K562 (cell line): ENCODE results near the gene TBC1D16. TPM values are rescaled to one million over a fixed set of nuclear protein-coding genes. Genes with fewer than 3 reads are reported as not detected.

Source experiments
- ATAC-seq: fragments of 200-7000 bp; cut with Tn5 transposase; 3 replicates; pipeline ENCODE4 v1.9.1; 2020; ENCODE audit warnings: moderate library complexity
- BruUV-seq: library from RNA; stranded (reverse); fragments of 400-500 nt; replicated peaks from 2 replicates; lab custom pipeline; 2021; lab: Mats Ljungman, UMichigan
- CTCF ChIA-PET: fragments of 300-600 bp; formaldehyde crosslinking; extraction: SDS; loops from one replicate; lab custom pipeline; 2021; ENCODE audit warnings: low intra/inter-chr PET ratio; lab: Yijun Ruan, JAX
- POLR2A ChIA-PET: fragments of 300-600, 350-650 bp; sonication (Branson Sonifier 250); formaldehyde crosslinking; extraction: SDS; loops from one replicate; lab custom pipeline; 2021; ENCODE audit warnings: antibody characterized with exemption, inconsistent platforms; lab: Yijun Ruan, JAX
- DNase-seq, 4 experiments: peaks; one replicate each; pipeline versions ENCODE4 v3.0.0 to v3.0.0-alpha.2; 2011 to 2018; ENCODE audit warnings: low spot score in 3 of 4, mixed read lengths in 3 of 4; ENCODE audit errors: extremely low read depth in 1 of 4
- FAIRE-seq: peaks from 2 replicates; lab custom pipeline; 2011; peaks lifted over from hg19 to GRCh38; lab: Jason Lieb, UNC
- H2AFZ ChIP-seq: 2 replicates; pipeline ENCODE4 v1.6.0; 2011; ENCODE audit warnings: low read depth, low read length, control low read depth, inconsistent platforms
- H3K27ac ChIP-seq: fragments of 200-600 bp; 3 replicates; pipeline ENCODE4 v1.8.0; 2011; ENCODE audit warnings: low read depth, mild to moderate bottlenecking, control low read depth, inconsistent platforms, low read length, moderate library complexity, mixed read lengths; ENCODE audit errors: extremely low read depth
- H3K27me3 ChIP-seq, 2 experiments: fragments of 300-600 bp in 1 of 2; 2 replicates in 1 of 2; 3 replicates in 1 of 2; pipeline versions ENCODE4 v1.6.0 to v1.8.0; 2011; ENCODE audit warnings: inconsistent platforms in 2 of 2, low read length in 2 of 2, mild to moderate bottlenecking in 1 of 2, mixed read lengths in 1 of 2, moderate library complexity in 1 of 2; ENCODE audit not compliant: control insufficient read depth in 2 of 2, insufficient read depth in 2 of 2
- H3K36me3 ChIP-seq: fragments of 300-600 bp; 3 replicates; pipeline ENCODE4 v1.8.0; 2011; ENCODE audit warnings: mild to moderate bottlenecking, low read length, inconsistent platforms; ENCODE audit not compliant: control insufficient read depth, insufficient read depth
- H3K4me1 ChIP-seq, 2 experiments: fragments of 200-600 bp in 1 of 2; replicated peaks in 1 of 2; 2 replicates in 1 of 2; 3 replicates in 1 of 2; pipeline versions ENCODE4 v1.5.1 to v1.8.0; 2011; ENCODE audit warnings: inconsistent platforms in 2 of 2, low read length in 2 of 2, mild to moderate bottlenecking in 1 of 2, mixed read lengths in 1 of 2, moderate library complexity in 1 of 2; ENCODE audit not compliant: control insufficient read depth in 2 of 2, insufficient read depth in 2 of 2
- H3K4me2 ChIP-seq: 2 replicates; pipeline ENCODE4 v1.6.1; 2011; ENCODE audit warnings: low read length, control low read depth, inconsistent platforms, mixed read lengths; ENCODE audit not compliant: insufficient read depth
- H3K4me3 ChIP-seq: fragments of 200-600 bp; sonication (generic), shearing (Covaris generic); 2 replicates; pipeline ENCODE4 v1.5.1; 2016; ENCODE audit warnings: control low read depth, inconsistent platforms
- H3K79me2 ChIP-seq: fragments of 200-600 bp; 3 replicates; pipeline ENCODE4 v1.8.0; 2011; ENCODE audit warnings: low read length, inconsistent platforms; ENCODE audit not compliant: control insufficient read depth, insufficient read depth
- H3K9ac ChIP-seq, 2 experiments: 2 replicates each; pipeline versions ENCODE4 v1.6.0 to v1.6.1; 2011; ENCODE audit warnings: low read depth in 2 of 2, low read length in 2 of 2, control low read depth in 1 of 2, inconsistent platforms in 1 of 2, mild to moderate bottlenecking in 1 of 2, mixed read lengths in 1 of 2; ENCODE audit not compliant: insufficient read depth in 1 of 2
- H3K9me1 ChIP-seq: one replicate; pipeline ENCODE4 v1.6.0; 2011; ENCODE audit warnings: inconsistent platforms, mild to moderate bottlenecking, low read length, moderate library complexity; ENCODE audit not compliant: control insufficient read depth, insufficient read depth
- H3K9me3 ChIP-seq: replicated peaks from 2 replicates; pipeline ENCODE4 v1.5.1; 2011; ENCODE audit warnings: low read depth, low read length, inconsistent platforms; ENCODE audit not compliant: control insufficient read depth, insufficient read depth
- H4K20me1 ChIP-seq: replicated peaks from 2 replicates; pipeline ENCODE4 v1.6.1; 2011; ENCODE audit warnings: low read length, inconsistent platforms, mixed read lengths; ENCODE audit not compliant: control insufficient read depth, insufficient read depth
- EGR1 ChIP-seq: fragments of 450-650 bp; conservative IDR thresholded peaks from 2 replicates; pipeline ENCODE4 v1.6.1; 2017; ENCODE audit warnings: mild to moderate bottlenecking
- GTF2A2 ChIP-seq: IDR thresholded peaks from 2 replicates; pipeline ENCODE4 v1.6.1; 2016; ENCODE audit warnings: mild to moderate bottlenecking, missing genetic modification characterization, missing compliant biosample characterization
- GTF2E2 ChIP-seq: fragments of 200-800 bp; sonication (Bioruptor generic); IDR thresholded peaks from 2 replicates; pipeline ENCODE4 v1.6.1; 2016; ENCODE audit warnings: missing genetic modification characterization, missing compliant biosample characterization
- KLF6 ChIP-seq: fragments of 250-450 bp; sonication (Bioruptor Pico); IDR thresholded peaks from 2 replicates; pipeline ENCODE4 v1.4.0; 2020; ENCODE audit warnings: mild to moderate bottlenecking, moderate library complexity, borderline replicate concordance
- MCM5 ChIP-seq: fragments of 450-650 bp; IDR thresholded peaks from 2 replicates; pipeline ENCODE4 v1.6.1; 2016; ENCODE audit warnings: low read depth
- NCOA1 ChIP-seq: fragments of 450-650 bp; IDR thresholded peaks from 2 replicates; pipeline ENCODE4 v1.6.1; 2016; ENCODE audit warnings: low read depth
- WGBS: fragments of 100-300 bp; shearing (Covaris generic); methylation state at CpG from one replicate; pipeline ENCODE4 v1.1.6; 2016; ENCODE audit warnings: low coverage, mixed read lengths; ENCODE audit not compliant: insufficient coverage; ENCODE audit errors: missing lambda C conversion rate; 5-methylcytosine and 5-hydroxymethylcytosine counted together
- in situ Hi-C: fragments of 300-500 bp; cut with MboI; formaldehyde crosslinking; loops from 4 replicates; pipeline ENCODE4 v1.15.0; 2018; ENCODE audit warnings: inconsistent platforms, mixed read lengths
- intact Hi-C: fragments of 100-400 bp; cut with micrococcal nuclease; formaldehyde crosslinking; loops from 2 replicates; pipeline ENCODE4 v1.14.2; 2022
- polyA plus RNA-seq, 8 experiments: library from polyadenylated mRNA; depleted of rRNA in 4 of 8; stranded (reverse) in 5 of 8; unstranded in 3 of 8; fragments of >200 nt; fragmentation: Nextera tagmentation in 2 of 8; fragmentation: Illumina TruSeq in 1 of 8; extraction: Ambion mirVana in 2 of 8; extraction: Trizol in 1 of 8; gene quantifications; 2 replicates each; pipeline versions ENCODE4 v1.2.1 to v1.2.3, GENCODE V29; 2011 to 2014; ENCODE audit warnings: inconsistent platforms in 1 of 8, missing spikeins in 1 of 8
- total RNA-seq, 7 experiments: library from RNA; depleted of rRNA in 6 of 7; stranded (reverse); fragments of >200 nt in 6 of 7; fragmentation: Illumina TruSeq in 2 of 7; extraction: Trizol in 2 of 7; gene quantifications; 2 replicates each; pipeline versions ENCODE4 v1.2.1 to v1.2.3, GENCODE V29; 2011 to 2021; ENCODE audit warnings: low replicate concordance in 1 of 7
- TF ChIP-seq, protein P1 (sequence below): fragments of 450-650 bp; IDR thresholded peaks from 2 replicates; pipeline ENCODE4 v1.6.1; 2017; ENCODE audit warnings: mild to moderate bottlenecking, moderate library complexity
- TF ChIP-seq, protein P2 (sequence below): fragments of 450-650 bp; formaldehyde crosslinking; conservative IDR thresholded peaks from 2 replicates; pipeline ENCODE4 v1.4.0; 2022; ENCODE audit warnings: mild to moderate bottlenecking, missing genetic modification characterization
- TF ChIP-seq, protein P3 (sequence below), 2 experiments: IDR thresholded peaks; 2 replicates each; pipeline ENCODE4 v1.6.1; 2011; ENCODE audit warnings: borderline replicate concordance in 1 of 2, control low read depth in 1 of 2, low read depth in 1 of 2, low read length in 1 of 2, mild to moderate bottlenecking in 1 of 2, mixed read lengths in 1 of 2, moderate library complexity in 1 of 2; ENCODE audit not compliant: insufficient read depth in 1 of 2, insufficient read length in 1 of 2, poor library complexity in 1 of 2, severe bottlenecking in 1 of 2; ENCODE audit errors: extremely low read depth in 1 of 2
- TF ChIP-seq, protein P4 (sequence below): fragments of 450-650 bp; IDR thresholded peaks from 2 replicates; pipeline ENCODE4 v1.6.1; 2014; ENCODE audit warnings: low read depth, mild to moderate bottlenecking, moderate library complexity, borderline replicate concordance
- TF ChIP-seq, protein P5 (sequence below): sonication (generic); formaldehyde crosslinking; IDR thresholded peaks from 2 replicates; pipeline ENCODE4 v1.9.0; 2022; ENCODE audit warnings: mild to moderate bottlenecking, missing genetic modification reagents
- TF ChIP-seq, protein P6 (sequence below): sonication (generic); formaldehyde crosslinking; IDR thresholded peaks from 2 replicates; pipeline ENCODE4 v1.5.0; 2020; ENCODE audit warnings: missing genetic modification reagents

Gene TBC1D16
- total and polyA plus RNA-seq, 9 of the 15 experiments (the other 6 are each of a cell fraction or from before 2014, with no cell fraction given) = 0.01 to 0.20 (median 0.03) TPM; not detected in 1

DNA sequence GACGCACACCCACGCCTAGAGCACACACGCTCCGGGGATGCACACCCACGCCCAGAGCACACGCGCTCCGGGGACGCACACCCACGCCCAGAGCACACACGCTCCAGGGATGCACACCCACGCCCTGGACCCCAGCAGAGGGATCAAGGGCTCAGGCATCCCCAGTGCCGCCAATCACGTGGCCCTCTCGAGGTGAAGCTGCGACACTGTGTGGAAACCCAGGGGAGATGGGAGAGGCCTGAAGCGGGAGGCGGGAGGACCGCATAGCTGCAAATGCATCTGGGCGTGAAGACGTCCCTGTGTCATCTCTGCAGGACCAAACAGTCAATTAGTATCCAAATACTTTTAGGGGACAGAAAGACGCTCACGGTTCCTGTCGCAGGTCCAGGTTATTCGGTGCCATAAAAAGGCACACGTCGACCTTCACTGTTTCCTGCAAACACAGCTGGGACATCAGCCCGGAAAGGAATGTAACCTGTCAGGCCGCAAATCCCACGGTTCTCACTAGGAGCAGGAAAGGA is 56.4 kb downstream of the TBC1D16 start:
- in situ Hi-C loops = no loop called here
- CTCF ChIA-PET = interaction anchor here (0.6 kb wide), 1 partner anchor 711 kb away, joined by 3 read pairs; no protein-coding TSS in a partner anchor
- POLR2A ChIA-PET = interaction anchor here (1.2 kb wide), 1 partner anchor 78 kb away, joined by 4 read pairs; no protein-coding TSS in a partner anchor
- TF ChIP-seq, protein P1, sequence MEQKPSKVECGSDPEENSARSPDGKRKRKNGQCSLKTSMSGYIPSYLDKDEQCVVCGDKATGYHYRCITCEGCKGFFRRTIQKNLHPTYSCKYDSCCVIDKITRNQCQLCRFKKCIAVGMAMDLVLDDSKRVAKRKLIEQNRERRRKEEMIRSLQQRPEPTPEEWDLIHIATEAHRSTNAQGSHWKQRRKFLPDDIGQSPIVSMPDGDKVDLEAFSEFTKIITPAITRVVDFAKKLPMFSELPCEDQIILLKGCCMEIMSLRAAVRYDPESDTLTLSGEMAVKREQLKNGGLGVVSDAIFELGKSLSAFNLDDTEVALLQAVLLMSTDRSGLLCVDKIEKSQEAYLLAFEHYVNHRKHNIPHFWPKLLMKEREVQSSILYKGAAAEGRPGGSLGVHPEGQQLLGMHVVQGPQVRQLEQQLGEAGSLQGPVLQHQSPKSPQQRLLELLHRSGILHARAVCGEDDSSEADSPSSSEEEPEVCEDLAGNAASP = no peak
- TF ChIP-seq, protein P2, sequence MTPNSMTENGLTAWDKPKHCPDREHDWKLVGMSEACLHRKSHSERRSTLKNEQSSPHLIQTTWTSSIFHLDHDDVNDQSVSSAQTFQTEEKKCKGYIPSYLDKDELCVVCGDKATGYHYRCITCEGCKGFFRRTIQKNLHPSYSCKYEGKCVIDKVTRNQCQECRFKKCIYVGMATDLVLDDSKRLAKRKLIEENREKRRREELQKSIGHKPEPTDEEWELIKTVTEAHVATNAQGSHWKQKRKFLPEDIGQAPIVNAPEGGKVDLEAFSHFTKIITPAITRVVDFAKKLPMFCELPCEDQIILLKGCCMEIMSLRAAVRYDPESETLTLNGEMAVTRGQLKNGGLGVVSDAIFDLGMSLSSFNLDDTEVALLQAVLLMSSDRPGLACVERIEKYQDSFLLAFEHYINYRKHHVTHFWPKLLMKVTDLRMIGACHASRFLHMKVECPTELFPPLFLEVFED = no peak
- TF ChIP-seq EGR1 (peak; percentile 56; the same call in 1 of the 2 replicates), GTF2E2 (tag) (no peak), NCOA1 (no peak), KLF6 (no peak), MCM5 (no peak), GTF2A2 (tag) (no peak)
- TF ChIP-seq, protein P3, sequence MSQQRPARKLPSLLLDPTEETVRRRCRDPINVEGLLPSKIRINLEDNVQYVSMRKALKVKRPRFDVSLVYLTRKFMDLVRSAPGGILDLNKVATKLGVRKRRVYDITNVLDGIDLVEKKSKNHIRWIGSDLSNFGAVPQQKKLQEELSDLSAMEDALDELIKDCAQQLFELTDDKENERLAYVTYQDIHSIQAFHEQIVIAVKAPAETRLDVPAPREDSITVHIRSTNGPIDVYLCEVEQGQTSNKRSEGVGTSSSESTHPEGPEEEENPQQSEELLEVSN (IDR thresholded peaks at IDR 0.05; ENCODE audit: borderline replicate concordance in 1 of 2, extremely low read depth in 1 of 2, insufficient read depth in 1 of 2, insufficient read length in 1 of 2, low read depth in 1 of 2, low read length in 1 of 2, poor library complexity in 1 of 2, severe bottlenecking in 1 of 2) = peak in 1 of 2 experiments; percentile 26
- TF ChIP-seq, protein P4, sequence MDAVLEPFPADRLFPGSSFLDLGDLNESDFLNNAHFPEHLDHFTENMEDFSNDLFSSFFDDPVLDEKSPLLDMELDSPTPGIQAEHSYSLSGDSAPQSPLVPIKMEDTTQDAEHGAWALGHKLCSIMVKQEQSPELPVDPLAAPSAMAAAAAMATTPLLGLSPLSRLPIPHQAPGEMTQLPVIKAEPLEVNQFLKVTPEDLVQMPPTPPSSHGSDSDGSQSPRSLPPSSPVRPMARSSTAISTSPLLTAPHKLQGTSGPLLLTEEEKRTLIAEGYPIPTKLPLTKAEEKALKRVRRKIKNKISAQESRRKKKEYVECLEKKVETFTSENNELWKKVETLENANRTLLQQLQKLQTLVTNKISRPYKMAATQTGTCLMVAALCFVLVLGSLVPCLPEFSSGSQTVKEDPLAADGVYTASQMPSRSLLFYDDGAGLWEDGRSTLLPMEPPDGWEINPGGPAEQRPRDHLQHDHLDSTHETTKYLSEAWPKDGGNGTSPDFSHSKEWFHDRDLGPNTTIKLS = no peak
- TF ChIP-seq, protein P5, sequence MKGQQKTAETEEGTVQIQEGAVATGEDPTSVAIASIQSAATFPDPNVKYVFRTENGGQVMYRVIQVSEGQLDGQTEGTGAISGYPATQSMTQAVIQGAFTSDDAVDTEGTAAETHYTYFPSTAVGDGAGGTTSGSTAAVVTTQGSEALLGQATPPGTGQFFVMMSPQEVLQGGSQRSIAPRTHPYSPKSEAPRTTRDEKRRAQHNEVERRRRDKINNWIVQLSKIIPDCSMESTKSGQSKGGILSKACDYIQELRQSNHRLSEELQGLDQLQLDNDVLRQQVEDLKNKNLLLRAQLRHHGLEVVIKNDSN (CRISPR knock-in tag) = peak; percentile 67
- TF ChIP-seq, protein P6, sequence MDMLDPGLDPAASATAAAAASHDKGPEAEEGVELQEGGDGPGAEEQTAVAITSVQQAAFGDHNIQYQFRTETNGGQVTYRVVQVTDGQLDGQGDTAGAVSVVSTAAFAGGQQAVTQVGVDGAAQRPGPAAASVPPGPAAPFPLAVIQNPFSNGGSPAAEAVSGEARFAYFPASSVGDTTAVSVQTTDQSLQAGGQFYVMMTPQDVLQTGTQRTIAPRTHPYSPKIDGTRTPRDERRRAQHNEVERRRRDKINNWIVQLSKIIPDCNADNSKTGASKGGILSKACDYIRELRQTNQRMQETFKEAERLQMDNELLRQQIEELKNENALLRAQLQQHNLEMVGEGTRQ (CRISPR knock-in tag) = 0 out of 2 replicates have a peak, but pooled peaks have one; percentile 17

More for the DNA sequence above, 56.4 kb downstream of the TBC1D16 start:
- no peak overlapping the region for H3K9ac ChIP-seq
- ATAC-seq = no peak
- H3K4me2 ChIP-seq = no peak overlapping the region
- no peaks in the 10 kb centered on the region for H3K36me3 ChIP-seq
- H3K9me1 ChIP-seq = no peaks in the 10 kb centered on the region
- WGBS = under 1% methylated on average over 21 of the region's 30 CpGs
- DNase-seq = no peak
- no peaks in the 10 kb centered on the region for H3K9me3 ChIP-seq
- no peak overlapping the region for H3K4me3 ChIP-seq
- H2AFZ ChIP-seq = no peak overlapping the region
- no TSS peak for BruUV-seq
- peaks cover 76 to 92% of the 10 kb centered on the region in 2 experiments for H3K27me3 ChIP-seq
- H3K27ac ChIP-seq = no peak overlapping the region
- intact Hi-C loops = loop anchor here (10.0 kb wide), 2 partner anchors 124 to 174 kb away; no protein-coding TSS in a partner anchor
- H3K4me1 ChIP-seq = peaks cover 2 to 18% of the 10 kb centered on the region in 2 experiments; a peak in 2 of 5 replicates
- no peak for FAIRE-seq
- no peaks in the 10 kb centered on the region for H3K79me2 ChIP-seq
- H4K20me1 ChIP-seq = peaks cover 13% of the 10 kb centered on the region; the same call in 1 of the 2 replicates
